Activated T-cell treated with anti-CD3 and anti-CD28 coated beads, Interleukin-2, amount 50 U/mL, for 24 hours (primary cell): ENCODE data around the gene YAE1.
"Not testable (repeated sequence)": the region's sequence is repeated elsewhere in the genome, so short reads cannot be mapped to it uniquely, and the experiment has no call there.

ENCODE experiments used
- DNase-seq: peaks from one replicate; pipeline ENCODE4 v3.0.0-alpha.2; 2020
- H3K27ac Mint-ChIP-seq: 2 replicates; pipeline ENCODE4 v1.8.0; 2020; ENCODE audit warnings: mild to moderate bottlenecking, mixed read lengths
- H3K27me3 Mint-ChIP-seq: 2 replicates; pipeline ENCODE4 v1.8.0; 2020; ENCODE audit warnings: mixed read lengths
- H3K36me3 Mint-ChIP-seq: 2 replicates; pipeline ENCODE4 v1.8.0; 2020; ENCODE audit warnings: low read depth, mixed read lengths
- H3K4me1 Mint-ChIP-seq: 2 replicates; pipeline ENCODE4 v1.8.0; 2020; ENCODE audit warnings: low read depth, mixed read lengths
- H3K4me3 Mint-ChIP-seq: 2 replicates; pipeline ENCODE4 v1.8.0; 2020; ENCODE audit warnings: mild to moderate bottlenecking, moderate library complexity, mixed read lengths
- H3K9me3 Mint-ChIP-seq: 2 replicates; pipeline ENCODE4 v1.8.0; 2020; ENCODE audit warnings: mixed read lengths

The YAE1 gene

DNA sequence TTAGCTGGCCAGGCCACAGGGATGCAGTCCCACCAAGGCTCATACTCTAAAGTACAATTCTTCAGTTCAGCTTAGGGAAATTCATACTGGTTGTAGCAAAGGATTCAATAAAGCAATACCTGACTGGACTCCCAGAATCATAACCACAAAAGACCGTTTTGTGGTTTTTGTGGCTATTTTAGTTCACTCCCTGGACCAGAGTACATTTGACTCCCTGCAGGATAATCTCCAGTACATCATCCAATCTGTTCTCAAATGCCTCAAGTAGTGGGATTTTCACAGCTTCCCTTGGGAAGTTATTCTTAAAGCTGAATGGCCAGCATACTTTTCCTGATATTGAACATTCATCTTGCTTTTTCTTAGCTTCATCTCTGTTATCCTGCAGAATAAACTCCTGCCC is 29.3 kb upstream of the YAE1 start:
- no peak overlapping the region for H3K4me3 Mint-ChIP-seq
- H3K27me3 Mint-ChIP-seq, result peaks cover 14% of the 10 kb centered on the region
- no peaks in the 10 kb centered on the region for H3K36me3 Mint-ChIP-seq
- H3K9me3 Mint-ChIP-seq, result no peaks in the 10 kb centered on the region
- DNase-seq, result no peak
- no peaks in the 10 kb centered on the region for H3K4me1 Mint-ChIP-seq
- no peak overlapping the region for H3K27ac Mint-ChIP-seq

DNA sequence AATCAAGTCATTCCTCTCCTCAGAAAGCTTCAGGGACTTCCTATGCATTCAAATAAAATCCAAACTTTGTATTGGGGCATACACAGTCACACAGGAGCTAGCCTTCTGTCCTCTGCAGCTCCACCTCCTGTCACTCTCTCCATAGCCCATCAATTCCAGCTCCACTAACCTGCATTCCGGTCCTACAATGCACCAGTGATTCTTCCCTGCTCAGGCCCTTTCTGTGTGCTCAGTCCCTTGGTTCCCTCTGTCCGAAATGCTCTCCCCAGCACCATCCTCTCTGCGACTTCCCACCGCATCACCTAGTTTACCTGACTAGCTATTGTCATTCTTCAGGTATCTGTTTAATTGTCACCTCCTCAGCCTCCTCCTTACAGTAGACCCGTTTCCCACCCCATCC is 26.4 kb upstream of the YAE1 start:
- DNase-seq, result no peak
- no peaks in the 10 kb centered on the region for H3K9me3 Mint-ChIP-seq
- H3K4me3 Mint-ChIP-seq, result no peak overlapping the region
- no peaks in the 10 kb centered on the region for H3K4me1 Mint-ChIP-seq
- peaks cover 10% of the 10 kb centered on the region for H3K27me3 Mint-ChIP-seq
- H3K36me3 Mint-ChIP-seq, result no peaks in the 10 kb centered on the region
- H3K27ac Mint-ChIP-seq, result no peak overlapping the region

DNA sequence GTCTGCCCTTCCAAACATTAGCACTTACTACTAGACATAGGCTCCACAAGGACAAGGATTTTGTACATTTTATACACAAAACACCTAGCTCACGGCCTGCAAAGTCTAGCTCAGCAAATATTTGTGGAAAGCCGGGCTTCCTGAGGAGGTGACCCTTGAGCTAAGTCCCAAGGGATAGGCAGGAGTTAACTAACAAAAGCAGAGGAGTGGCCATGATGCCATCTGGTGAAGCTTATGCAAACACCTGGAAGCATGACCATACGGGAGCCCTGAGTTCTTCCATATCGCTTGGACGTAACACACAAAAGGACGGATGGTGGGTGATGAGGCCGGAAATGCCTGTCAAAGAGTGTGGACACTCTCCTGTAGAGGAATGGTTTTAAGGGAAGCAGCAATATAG is 25.9 kb upstream of the YAE1 start:
- Mint-ChIP-seq H3K36me3 (no peaks in the 10 kb centered on the region), H3K4me1 (no peaks in the 10 kb centered on the region), H3K27me3 (peaks cover 10% of the 10 kb centered on the region), H3K4me3 (no peak overlapping the region), H3K9me3 (no peaks in the 10 kb centered on the region), H3K27ac (no peak overlapping the region)
- no peak for DNase-seq

DNA sequence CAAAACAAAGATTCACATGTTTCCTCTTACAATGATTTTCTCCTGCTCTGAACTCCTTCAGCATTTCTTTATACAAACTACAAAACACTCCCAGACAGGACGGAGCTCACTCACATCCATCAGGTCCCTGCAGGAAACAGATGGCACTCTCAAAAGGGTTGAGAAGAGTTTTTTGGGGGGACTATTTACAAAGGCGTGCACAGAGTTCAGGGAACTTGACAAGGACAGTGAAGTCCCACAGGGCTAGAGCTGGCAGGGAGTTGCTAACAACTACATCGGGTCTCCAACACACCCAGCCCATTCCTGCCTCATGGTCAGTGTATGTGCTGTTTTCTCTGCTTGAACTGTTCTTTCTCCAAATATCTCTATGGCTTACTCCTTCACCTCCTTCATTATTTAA is 24.7 kb upstream of the YAE1 start:
- Mint-ChIP-seq H3K27ac (no peak overlapping the region), H3K4me3 (no peak overlapping the region), H3K36me3 (no peaks in the 10 kb centered on the region), H3K27me3 (peaks cover 3% of the 10 kb centered on the region), H3K4me1 (no peaks in the 10 kb centered on the region), H3K9me3 (no peaks in the 10 kb centered on the region)
- no peak for DNase-seq

DNA sequence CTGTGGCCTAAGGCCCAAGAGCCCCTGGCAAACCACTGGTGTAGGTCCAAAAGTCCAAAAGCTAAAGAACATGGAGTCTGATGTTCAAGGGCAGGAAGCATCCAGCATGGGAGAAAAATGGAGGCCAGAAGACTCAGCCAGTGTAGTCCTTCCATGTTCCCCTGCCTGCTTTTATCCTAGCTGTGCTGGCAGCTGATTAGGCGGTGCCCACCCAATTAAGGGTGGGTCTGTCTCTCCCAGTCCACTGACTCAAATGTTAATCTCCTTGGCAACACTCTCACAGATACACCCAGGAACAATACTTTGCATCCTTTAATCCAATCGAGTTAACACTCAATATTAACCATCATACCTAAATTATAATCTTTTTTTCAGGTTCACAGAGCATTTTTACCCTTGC is 21.4 kb upstream of the YAE1 start:
- not testable (repeated sequence) for H3K4me3 Mint-ChIP-seq

DNA sequence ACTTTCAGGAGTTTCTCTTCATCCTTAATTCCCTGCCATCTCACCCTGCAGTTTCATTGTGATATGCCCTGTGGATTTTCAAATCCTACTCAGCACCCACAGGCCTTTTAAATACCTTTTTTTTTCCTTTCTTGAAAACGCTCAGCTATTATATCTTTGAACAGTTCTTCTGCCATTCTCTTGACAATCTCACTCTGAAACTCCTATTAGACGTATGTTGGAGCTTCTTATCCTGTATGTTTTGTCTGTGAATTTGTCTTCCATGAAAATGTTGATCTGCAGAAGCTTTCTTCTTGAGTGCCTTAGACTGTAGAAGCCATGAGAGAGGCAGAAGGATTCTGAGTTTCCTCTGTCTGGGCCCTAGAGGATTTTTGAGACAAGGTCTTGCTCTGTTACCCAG is 18.9 kb upstream of the YAE1 start:
- Mint-ChIP-seq H3K27me3 (no peaks in the 10 kb centered on the region), H3K4me1 (no peaks in the 10 kb centered on the region), H3K36me3 (peaks cover 9% of the 10 kb centered on the region), H3K9me3 (peaks cover 12% of the 10 kb centered on the region), H3K4me3 (no peak overlapping the region), H3K27ac (no peak overlapping the region)
- no peak for DNase-seq

More for the DNA sequence above, 21.4 kb upstream of the YAE1 start:
- H3K27ac Mint-ChIP-seq, H3K27me3 Mint-ChIP-seq, H3K36me3 Mint-ChIP-seq, H3K4me1 Mint-ChIP-seq, DNase-seq: not testable (repeated sequence)
- H3K9me3 Mint-ChIP-seq, result peaks cover 12% of the 10 kb centered on the region

DNA sequence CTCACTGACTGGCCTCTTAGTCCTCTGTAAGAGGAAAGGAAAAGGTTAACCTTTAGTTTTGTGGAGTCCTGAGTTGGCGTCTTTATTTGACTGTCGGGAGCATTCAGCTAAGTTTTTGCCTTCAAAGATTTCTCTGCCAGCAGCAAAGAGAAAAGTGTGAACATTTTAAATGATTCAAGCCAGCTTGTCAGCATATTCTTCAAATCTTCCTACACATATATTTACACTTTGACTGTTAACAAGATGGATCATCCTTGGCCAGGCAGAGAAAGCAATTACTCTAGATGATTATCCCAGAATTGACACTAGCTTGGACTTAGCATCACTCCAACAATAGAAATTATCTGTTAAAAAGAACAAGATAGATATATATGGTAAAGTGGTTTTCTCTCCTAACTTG is 15.8 kb upstream of the YAE1 start:
- H3K4me3 Mint-ChIP-seq, result no peak overlapping the region
- no peak overlapping the region for H3K27ac Mint-ChIP-seq
- no peaks in the 10 kb centered on the region for H3K4me1 Mint-ChIP-seq
- peaks cover 9% of the 10 kb centered on the region for H3K36me3 Mint-ChIP-seq
- no peak for DNase-seq
- H3K9me3 Mint-ChIP-seq, result peaks cover 12% of the 10 kb centered on the region
- no peaks in the 10 kb centered on the region for H3K27me3 Mint-ChIP-seq

DNA sequence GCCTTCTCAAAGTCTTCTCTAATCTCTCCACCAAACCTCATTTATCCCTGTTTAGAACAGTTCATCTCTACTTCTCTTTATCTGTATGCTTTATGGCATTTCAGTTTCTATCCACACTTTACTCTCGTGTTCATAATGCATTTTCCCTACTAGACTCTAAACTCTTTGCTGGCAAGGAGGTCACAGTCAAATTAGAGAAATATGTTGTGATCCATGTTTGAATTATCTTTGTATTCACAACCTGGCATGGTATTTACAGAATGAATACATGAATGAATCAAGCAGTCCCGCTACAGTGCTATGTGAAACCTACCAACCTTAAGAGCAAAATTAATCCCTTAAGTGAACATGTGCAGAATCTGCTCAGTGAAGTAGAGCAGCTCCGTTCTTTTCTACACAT is 12.8 kb upstream of the YAE1 start:
- Mint-ChIP-seq H3K27me3 (peaks cover 7% of the 10 kb centered on the region), H3K4me1 (no peaks in the 10 kb centered on the region), H3K9me3 (no peaks in the 10 kb centered on the region), H3K36me3 (no peaks in the 10 kb centered on the region), H3K4me3 (no peak overlapping the region), H3K27ac (no peak overlapping the region)
- no peak for DNase-seq

DNA sequence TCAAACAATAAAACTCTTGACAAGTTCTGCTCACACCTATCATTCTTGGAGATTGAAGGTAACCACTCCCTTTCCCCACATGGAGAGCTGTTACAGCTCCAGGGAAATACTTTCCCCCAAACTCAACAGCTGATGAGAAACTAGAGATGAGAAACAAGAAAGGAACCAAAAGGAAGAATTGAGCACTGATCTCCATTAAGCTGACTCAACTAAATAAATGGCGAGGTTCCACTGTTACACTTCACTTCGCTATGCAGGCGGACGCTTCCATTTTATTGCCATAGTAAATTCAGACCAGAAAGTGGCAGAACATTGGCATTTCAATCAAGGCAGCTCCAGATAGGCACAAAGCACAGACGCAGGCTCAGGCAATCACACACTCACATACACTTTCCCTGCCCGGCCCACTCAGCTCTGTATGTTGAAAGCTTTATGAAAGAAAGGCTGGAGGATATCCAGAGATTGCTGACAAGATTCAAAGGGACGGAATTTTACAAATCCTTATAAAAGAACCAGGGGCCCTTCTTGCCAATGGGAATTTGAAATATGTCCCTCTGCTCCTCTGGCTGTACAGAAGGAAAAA is 11.5 kb upstream of the YAE1 start:
- Mint-ChIP-seq H3K36me3 (no peaks in the 10 kb centered on the region), H3K4me1 (no peaks in the 10 kb centered on the region), H3K9me3 (no peaks in the 10 kb centered on the region), H3K4me3 (no peak overlapping the region), H3K27me3 (peaks cover 7% of the 10 kb centered on the region), H3K27ac (no peak overlapping the region)
- DNase-seq, result no peak

DNA sequence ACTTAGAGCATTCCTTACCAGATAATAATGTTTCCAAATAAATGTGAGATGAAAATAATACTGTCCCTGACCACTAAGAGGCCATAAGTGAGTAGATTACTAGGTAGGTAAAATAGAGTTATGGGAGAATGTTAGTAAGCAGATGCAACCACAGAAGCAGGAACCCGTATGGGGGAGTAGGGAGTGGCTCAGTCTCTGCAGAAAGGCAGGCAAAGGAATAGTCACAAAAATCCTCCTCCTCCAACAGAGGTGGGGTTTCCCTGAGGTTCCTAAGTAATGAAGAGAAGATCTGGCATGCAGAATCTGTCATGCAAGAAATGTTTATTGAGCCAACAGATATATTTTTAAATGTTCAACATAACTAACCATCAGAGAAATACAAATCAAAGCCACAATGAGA is 9.0 kb upstream of the YAE1 start:
- no peak overlapping the region for H3K4me3 Mint-ChIP-seq

DNA sequence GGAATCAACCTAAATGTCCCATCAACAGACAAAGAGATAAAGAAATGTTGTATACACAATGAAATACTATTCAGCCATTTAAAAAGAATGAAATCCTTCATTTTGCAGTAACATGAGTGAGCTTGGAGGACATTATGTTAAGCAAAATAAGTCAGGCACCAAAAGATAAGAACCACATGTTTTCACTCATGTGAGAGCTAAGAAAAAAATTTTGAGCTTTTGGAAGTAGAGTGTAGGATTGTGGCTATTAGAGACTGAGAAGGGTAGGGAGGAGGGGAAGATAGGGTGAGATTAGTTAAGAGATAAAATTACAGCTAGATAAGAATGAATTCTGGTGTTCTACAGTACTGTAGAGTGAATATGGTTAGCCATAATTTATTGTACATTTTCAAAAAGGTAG is 8.3 kb upstream of the YAE1 start:
- Mint-ChIP-seq H3K27me3 (peaks cover 7% of the 10 kb centered on the region), H3K4me3 (no peak overlapping the region), H3K27ac (no peak overlapping the region), H3K36me3 (no peaks in the 10 kb centered on the region), H3K4me1 (no peaks in the 10 kb centered on the region), H3K9me3 (no peaks in the 10 kb centered on the region)
- no peak for DNase-seq

More for the DNA sequence above, 9.0 kb upstream of the YAE1 start:
- no peaks in the 10 kb centered on the region for H3K9me3 Mint-ChIP-seq
- H3K36me3 Mint-ChIP-seq, result no peaks in the 10 kb centered on the region
- H3K27ac Mint-ChIP-seq, result no peak overlapping the region
- no peak for DNase-seq
- no peaks in the 10 kb centered on the region for H3K4me1 Mint-ChIP-seq
- peaks cover 7% of the 10 kb centered on the region for H3K27me3 Mint-ChIP-seq

DNA sequence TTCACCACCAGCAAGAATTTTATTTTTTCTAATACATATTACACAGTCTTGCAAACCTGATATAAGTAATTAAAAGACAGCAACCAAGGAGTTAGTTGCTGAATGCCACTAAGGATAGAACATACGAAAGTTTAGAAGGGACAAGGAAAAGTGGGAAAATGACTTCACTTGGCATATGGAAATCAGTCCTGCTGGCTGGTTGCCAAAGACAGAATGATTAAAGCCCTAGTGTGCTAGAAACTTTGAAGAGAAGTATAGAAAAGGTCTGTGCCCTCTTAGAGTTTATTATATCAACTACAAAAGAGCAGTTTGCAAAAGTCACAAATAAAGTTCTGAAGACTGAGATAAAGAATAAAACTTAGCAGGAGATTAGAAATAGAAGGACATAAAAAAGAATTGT is 5.8 kb upstream of the YAE1 start:
- Mint-ChIP-seq H3K27me3 (peaks cover 7% of the 10 kb centered on the region), H3K4me3 (no peak overlapping the region), H3K27ac (no peak overlapping the region), H3K4me1 (peaks cover 5% of the 10 kb centered on the region), H3K9me3 (no peaks in the 10 kb centered on the region), H3K36me3 (no peaks in the 10 kb centered on the region)
- no peak for DNase-seq

DNA sequence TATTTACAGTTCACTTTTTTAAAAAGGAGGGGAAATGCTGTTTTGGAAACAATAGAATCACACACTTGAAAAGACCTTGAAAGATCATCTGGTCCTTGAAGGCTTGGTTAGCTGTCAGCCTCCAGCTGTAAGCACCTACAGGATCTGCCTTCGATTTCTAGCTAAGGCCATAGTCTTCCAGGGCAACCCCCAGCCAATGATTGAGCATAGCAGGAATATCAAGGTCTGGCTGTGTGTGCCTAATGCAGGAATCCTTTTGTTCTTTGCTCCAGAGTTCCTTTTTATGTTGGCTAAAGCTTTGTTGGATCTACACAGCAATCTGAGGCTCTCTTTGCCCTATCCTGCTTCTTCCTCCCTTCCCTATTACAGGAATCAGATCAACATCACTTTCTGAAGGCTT is 5.2 kb upstream of the YAE1 start:
- DNase-seq, result no peak
- Mint-ChIP-seq H3K27ac (no peak overlapping the region), H3K36me3 (peaks cover 5% of the 10 kb centered on the region), H3K4me3 (no peak overlapping the region), H3K4me1 (peaks cover 10% of the 10 kb centered on the region), H3K9me3 (no peaks in the 10 kb centered on the region), H3K27me3 (peaks cover 7% of the 10 kb centered on the region)

DNA sequence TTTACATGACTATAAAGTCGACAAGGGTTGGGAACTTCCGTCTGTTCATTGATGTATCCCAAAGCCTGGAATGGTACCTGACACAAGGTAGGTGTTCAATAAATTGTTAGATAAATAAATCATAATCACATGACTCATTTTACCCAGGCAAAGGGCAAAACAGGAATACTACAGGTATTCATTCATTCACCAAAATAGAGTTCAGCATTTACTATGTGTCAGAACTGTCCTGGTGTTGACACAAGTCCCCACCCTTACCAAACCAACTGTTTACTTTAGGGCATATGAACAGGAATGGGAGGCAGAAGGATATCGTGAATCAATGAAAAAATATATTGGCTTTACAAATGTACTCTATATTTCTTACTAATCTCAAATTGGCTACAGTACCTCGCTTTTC is 666 bp upstream of the YAE1 start:
- H3K27me3 Mint-ChIP-seq, result no peaks in the 10 kb centered on the region
- H3K9me3 Mint-ChIP-seq, result no peaks in the 10 kb centered on the region
- H3K4me1 Mint-ChIP-seq, result peaks cover 41% of the 10 kb centered on the region
- H3K4me3 Mint-ChIP-seq, result peak overlapping the region; percentile 98
- H3K36me3 Mint-ChIP-seq, result peaks cover 30% of the 10 kb centered on the region
- no peak for DNase-seq
- peak overlapping the region; percentile 97 for H3K27ac Mint-ChIP-seq

DNA sequence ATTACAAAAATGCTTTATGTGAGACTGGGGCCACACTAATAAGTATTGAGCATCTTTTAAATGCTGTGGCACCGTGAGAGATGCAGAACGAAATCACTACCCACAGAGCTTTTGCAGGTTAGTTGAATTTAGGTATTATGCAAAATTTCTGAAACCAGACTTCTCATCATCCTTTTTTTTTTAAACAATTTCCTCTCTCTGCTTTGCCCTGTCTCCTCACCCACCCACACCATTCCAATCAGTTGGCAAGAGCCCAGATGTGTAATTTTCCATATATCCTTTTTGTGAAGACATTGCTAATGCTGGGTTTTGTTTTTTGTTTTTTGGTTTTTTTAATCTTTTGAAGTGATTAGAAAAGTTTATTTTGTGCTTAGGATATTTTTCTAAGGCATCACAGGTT is 1.1 kb downstream of the YAE1 start:
- Mint-ChIP-seq H3K4me3 (peak overlapping the region; percentile 98), H3K27me3 (no peaks in the 10 kb centered on the region), H3K36me3 (peaks cover 45% of the 10 kb centered on the region), H3K27ac (peak overlapping the region; percentile 97), H3K9me3 (no peaks in the 10 kb centered on the region), H3K4me1 (peaks cover 41% of the 10 kb centered on the region)
- DNase-seq, result no peak

DNA sequence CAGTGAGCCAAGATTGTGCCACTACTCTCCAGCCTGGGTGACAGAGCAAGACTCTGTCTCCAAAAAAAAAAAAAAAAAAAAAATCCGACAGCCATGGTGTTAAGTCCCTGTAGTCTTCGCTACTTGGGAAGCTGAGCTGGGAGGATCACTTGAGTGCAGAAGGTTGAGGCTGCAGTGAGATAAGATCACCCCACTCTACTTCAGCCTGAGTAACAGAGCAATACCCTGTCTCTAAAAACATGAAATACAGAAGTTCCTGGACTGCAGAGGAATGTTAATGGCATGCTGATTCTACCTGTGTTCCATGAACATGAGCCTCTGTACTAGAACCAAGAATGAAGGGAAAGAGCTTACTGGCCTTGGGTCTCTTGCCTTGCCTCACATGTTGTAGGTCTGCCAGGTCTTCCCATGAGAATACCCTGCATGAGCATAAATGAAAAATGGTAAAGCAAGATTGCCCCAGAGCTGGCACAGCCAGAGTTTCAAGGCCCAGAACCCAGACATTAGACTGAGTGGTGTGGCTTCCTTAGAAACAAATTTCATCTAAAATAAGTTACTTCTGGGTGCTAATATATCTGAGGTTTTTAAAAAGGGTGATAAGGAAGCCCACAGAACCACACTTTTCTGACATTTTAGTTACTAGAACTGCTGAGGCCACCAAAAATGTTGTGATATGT is 8.6 kb downstream of the YAE1 start:
- no peaks in the 10 kb centered on the region for H3K27me3 Mint-ChIP-seq
- peaks cover 47% of the 10 kb centered on the region for H3K36me3 Mint-ChIP-seq
- no peak overlapping the region for H3K27ac Mint-ChIP-seq
- H3K9me3 Mint-ChIP-seq, result no peaks in the 10 kb centered on the region
- no peak overlapping the region for H3K4me3 Mint-ChIP-seq
- DNase-seq, result no peak
- peaks cover 7% of the 10 kb centered on the region for H3K4me1 Mint-ChIP-seq
